PFSK-1 (cell line): ENCODE data around the gene DENND2D. TPM values are rescaled to one million over a fixed set of nuclear protein-coding genes. Genes with fewer than 3 reads are reported as not detected.

Experiments
- FOXP2 ChIP-seq: optimal IDR thresholded peaks from 2 replicates; pipeline ENCODE3; 2011; ENCODE audit warnings: borderline replicate concordance, control low read depth, inconsistent platforms; ENCODE audit not compliant: insufficient read depth; ENCODE audit errors: extremely low read length, extremely low read depth
- POLR2AphosphoS5 ChIP-seq: IDR thresholded peaks from 2 replicates; pipeline ENCODE4 v1.6.1; 2012; ENCODE audit warnings: low read depth, mild to moderate bottlenecking, control low read depth, low read length, moderate library complexity
- REST ChIP-seq, 2 experiments: IDR thresholded peaks; 2 replicates each; pipeline versions ENCODE4 v1.6.1 to v1.8.0; 2011 to 2012; ENCODE audit warnings: low read depth in 2 of 2, low read length in 2 of 2, control low read depth in 1 of 2, inconsistent platforms in 1 of 2, mild to moderate bottlenecking in 1 of 2, moderate library complexity in 1 of 2; ENCODE audit not compliant: insufficient read depth in 1 of 2
- SIN3A ChIP-seq: IDR thresholded peaks from 2 replicates; pipeline ENCODE4 v1.6.1; 2012; ENCODE audit warnings: mild to moderate bottlenecking, low read length, moderate library complexity, borderline replicate concordance; ENCODE audit not compliant: insufficient read depth
- TAF1 ChIP-seq: IDR thresholded peaks from 2 replicates; pipeline ENCODE4 v1.6.1; 2012; ENCODE audit warnings: low read length, control low read depth, borderline replicate concordance; ENCODE audit not compliant: insufficient read depth
- polyA plus RNA-seq: library from polyadenylated mRNA; unstranded; fragments of >200 nt; gene quantifications from one replicate; pipeline ENCODE4 v1.2.1, GENCODE V29; 2012; ENCODE audit warnings: low read depth, missing spikeins; ENCODE audit not compliant: insufficient read length

The DENND2D gene
- polyA plus RNA-seq: not detected

GRCh38 chr1:111199881-111200801, at the start of gene DENND2D:
Gene DENND2D, minus strand, starts transcription at chr1:111200646. Its CDS starts 187 bp downstream, at chr1:111200459.
- TF ChIP-seq POLR2AphosphoS5 (no peak), TAF1 (no peak), REST (IDR thresholded peaks at IDR 0.05; ENCODE audit: insufficient read depth in 1 of 2, low read depth in 2 of 2, low read length in 2 of 2) (no peak), SIN3A (no peak), FOXP2 (no peak)

GRCh38 chr1:111249960-111250359, 49.5 kb upstream of the DENND2D start:
- TF ChIP-seq TAF1 (no peak), POLR2AphosphoS5 (no peak), SIN3A (no peak), FOXP2 (no peak), REST (IDR thresholded peaks at IDR 0.05; ENCODE audit: insufficient read depth in 1 of 2, low read depth in 2 of 2, low read length in 2 of 2) (no peak)

- TF ChIP-seq SIN3A: no peak
- no peak for TF ChIP-seq REST (IDR thresholded peaks at IDR 0.05; ENCODE audit: insufficient read depth in 1 of 2, low read depth in 2 of 2, low read length in 2 of 2)
- no peak for TF ChIP-seq POLR2AphosphoS5
- no peak for TF ChIP-seq FOXP2
- no peak for TF ChIP-seq TAF1
Observed at GRCh38 chr1:111247125-111247838, 46.8 kb upstream of the DENND2D start.

- TF ChIP-seq POLR2AphosphoS5 (no peak), SIN3A (no peak), TAF1 (no peak), FOXP2 (no peak), REST (IDR thresholded peaks at IDR 0.05; ENCODE audit: insufficient read depth in 1 of 2, low read depth in 2 of 2, low read length in 2 of 2) (no peak)
Observed at GRCh38 chr1:111242805-111243523, 42.5 kb upstream of the DENND2D start.
